ENCODE results near the gene HS3ST5.

Gene HS3ST5

GRCh38 chr6:114194362-114195026, 148.3 kb downstream of the HS3ST5 start:
- DNase-seq (ENCODE audit: low read depth in 2 of 2), result no peak

- DNase-seq (ENCODE audit: low read depth in 2 of 2), result no peak
These were observed 155.3 kb downstream of the HS3ST5 start for GRCh38 chr6:114187563-114187962.

- no peak for DNase-seq (ENCODE audit: low read depth in 2 of 2)
These were observed 161.2 kb downstream of the HS3ST5 start for GRCh38 chr6:114181664-114182063.

DNA sequence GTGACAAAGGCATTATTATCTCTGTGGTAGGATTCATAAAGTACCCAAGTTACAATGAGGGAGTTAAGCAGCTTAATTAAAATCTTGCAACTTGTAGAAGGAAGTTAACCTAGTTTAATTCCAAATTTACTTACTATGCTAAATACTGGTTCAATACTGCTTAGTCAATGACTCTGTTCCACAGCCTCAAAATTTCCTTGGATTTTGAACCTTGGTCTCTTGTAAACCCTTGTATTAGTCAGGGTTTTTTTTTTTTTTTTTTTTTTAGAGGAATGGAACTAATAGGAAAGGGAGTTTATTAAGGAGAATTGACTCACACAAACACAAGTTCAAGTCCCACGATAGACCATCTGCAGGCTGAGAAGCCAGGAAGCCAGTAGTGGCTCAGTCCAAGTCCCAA, 163.4 kb downstream of the HS3ST5 start:
- DNase-seq (ENCODE audit: low read depth in 2 of 2), result no peak

GRCh38 chr6:114176726-114177125, 166.1 kb downstream of the HS3ST5 start:
- DNase-seq (ENCODE audit: low read depth in 2 of 2), result no peak

- DNase-seq (ENCODE audit: low read depth in 2 of 2), result no peak
These were observed 170.1 kb downstream of the HS3ST5 start for GRCh38 chr6:114172576-114173260.

- no peak for DNase-seq (ENCODE audit: low read depth in 2 of 2)
These were observed 171.3 kb downstream of the HS3ST5 start for GRCh38 chr6:114171473-114171872.

DNA sequence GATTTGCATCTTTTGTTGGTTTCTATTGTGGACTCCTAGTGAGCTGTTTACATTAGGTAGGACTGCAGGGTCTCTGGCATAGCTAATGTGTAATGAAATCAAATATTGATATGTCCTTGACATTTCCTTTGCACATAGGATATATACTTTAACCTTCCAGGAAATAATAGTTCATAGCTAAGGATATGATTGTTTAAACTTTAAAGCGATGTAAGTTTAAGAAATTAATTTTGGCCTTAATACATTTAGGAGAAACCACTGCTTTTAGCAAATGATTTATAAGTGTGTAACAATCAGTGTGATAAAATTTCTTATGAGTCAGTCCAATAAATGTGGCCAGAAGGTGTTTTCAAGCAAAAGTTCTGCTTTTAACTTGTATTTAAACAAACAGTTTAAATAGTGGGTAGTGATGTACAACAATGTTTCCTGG, 171.8 kb downstream of the HS3ST5 start:
- no peak for DNase-seq (ENCODE audit: low read depth in 2 of 2)

DNA sequence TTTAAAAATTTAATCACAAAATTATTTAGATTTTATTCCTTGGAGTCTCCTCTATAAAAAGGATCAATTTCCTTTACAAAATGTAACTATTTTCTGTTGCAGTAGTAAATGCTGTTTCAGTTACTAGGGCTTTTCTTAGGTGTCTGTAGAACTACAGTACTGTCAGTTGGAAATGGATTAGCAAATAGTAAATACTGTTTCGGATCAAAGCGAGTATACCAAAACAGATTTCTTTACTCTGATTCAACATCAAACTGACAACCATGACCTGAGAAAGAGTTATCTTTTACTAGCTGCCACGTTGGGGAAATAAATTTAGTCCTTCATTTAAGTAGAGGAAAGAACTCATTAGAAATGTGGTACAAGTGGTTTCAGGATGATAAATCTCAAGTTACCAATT, 172.5 kb downstream of the HS3ST5 start:
- DNase-seq (ENCODE audit: low read depth in 2 of 2), result no peak

- DNase-seq (ENCODE audit: low read depth in 2 of 2), result no peak
These were observed 173.1 kb downstream of the HS3ST5 start for GRCh38 chr6:114169763-114170162.

GRCh38 chr6:114167583-114168576, 174.9 kb downstream of the HS3ST5 start:
- DNase-seq (ENCODE audit: low read depth in 2 of 2), result no peak

DNA sequence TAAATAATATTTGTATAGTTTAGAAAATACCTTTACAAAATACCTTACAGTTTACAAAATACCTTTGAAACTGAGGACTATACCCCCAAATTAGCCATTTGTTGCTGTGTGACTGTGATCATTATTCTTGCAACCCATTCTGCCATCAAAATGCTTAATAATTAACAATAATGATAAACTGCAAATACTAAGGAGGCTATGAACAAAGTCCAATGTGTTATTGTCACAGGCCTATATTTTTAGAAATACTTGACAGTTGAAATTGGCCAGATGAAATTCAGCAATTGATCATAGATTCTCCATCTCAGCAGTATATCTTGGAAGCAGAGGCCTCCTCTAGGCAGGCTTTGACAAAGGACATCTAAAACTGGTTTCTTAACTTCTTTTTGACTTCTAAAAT, 178.6 kb downstream of the HS3ST5 start:
- DNase-seq (ENCODE audit: low read depth in 2 of 2), result no peak

GRCh38 chr6:114162691-114163347, 180.0 kb downstream of the HS3ST5 start:
- DNase-seq (ENCODE audit: low read depth in 2 of 2), result no peak

- no peak for DNase-seq (ENCODE audit: low read depth in 2 of 2)
These were observed 181.9 kb downstream of the HS3ST5 start for GRCh38 chr6:114160881-114161280.

GRCh38 chr6:114159727-114160126, 183.1 kb downstream of the HS3ST5 start:
- DNase-seq (ENCODE audit: low read depth in 2 of 2), result no peak

DNA sequence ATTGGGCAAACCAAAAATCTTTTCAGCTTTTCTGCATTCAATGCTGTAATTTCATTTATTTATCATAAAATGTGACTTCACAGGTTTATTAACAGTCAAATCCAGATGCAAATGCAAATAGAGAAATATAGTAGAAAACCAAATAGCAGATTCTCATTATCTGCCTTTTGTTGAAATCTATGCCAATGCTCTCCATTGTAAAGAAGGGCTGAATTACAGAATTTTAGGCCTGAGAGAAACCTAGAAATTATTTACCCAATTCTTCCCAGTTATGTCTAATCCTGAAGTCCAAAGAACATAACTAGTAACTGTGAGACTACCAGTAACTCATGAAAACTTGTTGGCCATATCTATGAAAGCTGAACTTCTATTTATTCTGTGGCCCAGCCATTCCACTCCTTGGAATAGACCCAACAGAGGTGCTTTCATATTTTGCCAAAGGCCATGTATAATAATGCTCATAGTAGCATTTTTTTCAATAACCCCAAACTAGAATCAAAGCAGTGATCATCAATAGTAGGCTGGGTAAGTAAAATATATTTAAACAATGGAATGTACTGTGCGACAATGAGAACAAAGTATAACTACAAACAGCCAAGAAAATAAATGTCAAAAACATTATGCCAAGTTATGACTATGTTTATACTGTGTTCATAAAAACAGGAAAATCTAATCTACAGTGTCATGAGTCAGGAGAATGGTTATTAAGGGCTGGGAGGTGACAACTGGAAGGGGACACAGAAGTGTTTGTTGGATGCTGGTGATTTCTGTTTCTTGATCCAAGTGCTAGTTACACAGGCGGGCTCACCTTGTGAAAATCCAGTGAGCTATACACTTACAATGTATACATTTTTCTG, 183.8 kb downstream of the HS3ST5 start:
- DNase-seq (ENCODE audit: low read depth in 2 of 2), result no peak

GRCh38 chr6:114158411-114158810, 184.4 kb downstream of the HS3ST5 start:
- no peak for DNase-seq (ENCODE audit: low read depth in 2 of 2)

DNA sequence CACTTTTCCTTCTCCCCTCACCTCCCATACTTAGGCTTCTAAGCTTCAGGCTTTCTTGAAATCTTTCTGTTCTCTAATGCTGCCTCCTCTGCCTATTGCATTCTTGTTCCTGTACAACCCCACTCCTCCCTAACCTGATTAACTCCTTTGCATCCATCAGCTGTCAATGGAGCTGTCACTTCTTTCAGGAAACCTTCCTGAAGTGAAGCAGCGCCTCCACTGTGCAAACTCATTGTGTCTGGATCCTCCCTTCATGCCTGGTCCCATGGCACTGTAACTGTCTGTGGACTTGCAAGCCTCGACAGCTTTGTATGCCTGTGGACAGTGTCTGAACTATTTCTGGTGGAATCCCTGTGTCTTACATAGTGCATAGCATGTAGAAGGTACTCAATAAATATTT, 185.0 kb downstream of the HS3ST5 start:
- no peak for DNase-seq (ENCODE audit: low read depth in 2 of 2)

DNA sequence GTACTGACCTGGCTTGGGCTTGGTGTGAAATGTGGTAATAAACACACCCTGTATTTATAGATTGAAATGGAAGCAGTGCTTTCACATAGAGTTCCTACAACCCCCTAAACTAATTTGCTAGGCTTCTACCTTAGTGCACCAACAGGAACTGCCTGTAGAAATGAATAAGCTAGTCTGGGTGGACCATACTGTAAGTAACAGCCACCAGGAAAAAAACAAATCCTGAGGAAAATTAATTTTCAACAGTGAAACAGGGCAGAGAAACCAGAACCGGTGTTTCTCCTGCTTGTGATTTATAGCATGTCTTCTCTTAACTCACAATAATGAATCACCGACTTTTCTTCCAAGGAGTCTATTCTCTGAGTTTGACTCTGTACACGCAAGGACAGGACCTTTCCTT, 187.1 kb downstream of the HS3ST5 start:
- DNase-seq (ENCODE audit: low read depth in 2 of 2), result no peak

DNA sequence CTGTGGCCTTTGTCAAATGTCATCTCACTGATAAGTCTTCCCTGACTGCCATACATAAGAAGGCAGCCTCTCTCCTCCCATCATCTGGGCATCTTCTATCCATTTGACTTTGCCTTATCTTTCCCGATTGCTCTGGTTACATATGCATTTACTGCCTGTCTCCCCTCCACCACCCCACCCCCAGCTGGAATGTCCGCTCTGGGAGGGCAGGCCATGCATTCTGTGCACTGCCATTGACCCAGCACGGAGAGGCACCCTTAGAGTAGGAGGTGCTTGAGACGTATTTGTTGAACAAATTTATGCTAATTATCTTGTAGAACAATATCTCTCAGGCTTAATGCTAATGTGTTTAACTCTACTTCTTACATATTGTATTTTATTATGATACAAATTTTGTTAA, 188.0 kb downstream of the HS3ST5 start:
- DNase-seq (ENCODE audit: low read depth in 2 of 2), result no peak

- DNase-seq (ENCODE audit: low read depth in 2 of 2), result no peak
These were observed 189.4 kb downstream of the HS3ST5 start for GRCh38 chr6:114153448-114153847.
